Occipital lobe (tissue), 2 donors: ENCODE data around the gene ANKRD16. TPM values are rescaled to one million over a fixed set of nuclear protein-coding genes. Genes with fewer than 3 reads are reported as not detected.
A peak's percentile ranks its signal among the peaks of the same experiment; 100 is the strongest.
"Not testable (repeated sequence)": the region's sequence is repeated elsewhere in the genome, so short reads cannot be mapped to it uniquely, and the experiment has no call there.

Experiments
- DNase-seq: peaks from one replicate; lab custom pipeline; 2025; lab: John Stamatoyannopoulos, UW
- total RNA-seq: library from RNA; depleted of rRNA; stranded (reverse); fragments of >200 nt; gene quantifications from one replicate; pipeline ENCODE4 v1.2.3, GENCODE V29; 2014

Gene ANKRD16
- total RNA-seq, 1 donor from 2014 or later, result 10.5 TPM

- no peak for DNase-seq
Measured at GRCh38 chr10:5903563-5903962, 13.9 kb upstream of the ANKRD16 start.

GRCh38 chr10:5902511-5903274 lies 13.0 kb upstream of the ANKRD16 start:
- no peak for DNase-seq

- no peak for DNase-seq
Measured at GRCh38 chr10:5900247-5900646, 10.6 kb upstream of the ANKRD16 start.

GRCh38 chr10:5898163-5898562 lies 8.5 kb upstream of the ANKRD16 start:
- DNase-seq, result no peak

GRCh38 chr10:5897504-5897903 lies 7.8 kb upstream of the ANKRD16 start:
- DNase-seq, result no peak

- no peak for DNase-seq
Measured at GRCh38 chr10:5897053-5897340, 7.3 kb upstream of the ANKRD16 start.

- DNase-seq, result no peak
Measured at GRCh38 chr10:5896208-5897052, 6.7 kb upstream of the ANKRD16 start.

- no peak for DNase-seq
Measured at GRCh38 chr10:5895804-5896203, 6.1 kb upstream of the ANKRD16 start.

- no peak for DNase-seq
Measured at GRCh38 chr10:5895365-5895764, 5.7 kb upstream of the ANKRD16 start.

GRCh38 chr10:5894873-5895272 lies 5.2 kb upstream of the ANKRD16 start:
- no peak for DNase-seq

- DNase-seq, result no peak
Measured at GRCh38 chr10:5894403-5894802, 4.7 kb upstream of the ANKRD16 start.

GRCh38 chr10:5893321-5893720 lies 3.6 kb upstream of the ANKRD16 start:
- DNase-seq, result no peak

GRCh38 chr10:5892007-5892406 lies 2.3 kb upstream of the ANKRD16 start:
- DNase-seq, result no peak

GRCh38 chr10:5891009-5891408 lies 1.3 kb upstream of the ANKRD16 start:
- DNase-seq, result no peak

GRCh38 chr10:5890452-5890915 lies 791 bp upstream of the ANKRD16 start:
- DNase-seq, result no peak

GRCh38 chr10:5888843-5889623 lies 660 bp downstream of the ANKRD16 start:
- DNase-seq, result peak; percentile 12

- DNase-seq, result no peak
Measured at GRCh38 chr10:5888351-5888750, 1.3 kb downstream of the ANKRD16 start.

- DNase-seq, result no peak
Measured at GRCh38 chr10:5887641-5888040, 2.1 kb downstream of the ANKRD16 start.

- DNase-seq, result no peak
Measured at GRCh38 chr10:5887029-5887428, 2.7 kb downstream of the ANKRD16 start.

GRCh38 chr10:5885619-5886018 lies 4.1 kb downstream of the ANKRD16 start:
- DNase-seq, result no peak

GRCh38 chr10:5882961-5883360 lies 6.7 kb downstream of the ANKRD16 start:
- DNase-seq, result no peak

- DNase-seq, result not testable (repeated sequence)
Measured at GRCh38 chr10:5877041-5877440, 12.7 kb downstream of the ANKRD16 start.
